Tibial nerve (tissue), 4 donors: Measurements from ENCODE around the gene C17orf78. TPM values are rescaled to one million over a fixed set of nuclear protein-coding genes. Genes with fewer than 3 reads are reported as not detected.

Source experiments
- DNase-seq, 2 donors: peaks; one replicate each; pipeline ENCODE4 v3.0.0-alpha.2; 2019; ENCODE audit warnings: low spot score in 2 of 2
- H3K27ac ChIP-seq, 4 donors: fragments of 200-600 bp; sonication (generic) in 3 of 4; one replicate each; pipeline ENCODE4 v1.5.1; 2017 to 2019; ENCODE audit warnings: mild to moderate bottlenecking in 1 of 4
- H3K27me3 ChIP-seq, 2 donors: fragments of 200-600 bp; sonication (generic) in 1 of 2; one replicate each; pipeline versions ENCODE4 v1.5.1 to v1.6.0; 2017 to 2019
- H3K36me3 ChIP-seq, 3 donors: fragments of 200-600 bp; sonication (generic); one replicate each; pipeline ENCODE4 v1.5.1; 2018 to 2019
- H3K4me1 ChIP-seq, 4 donors: fragments of 200-600 bp; sonication (generic) in 3 of 4; one replicate each; pipeline ENCODE4 v1.5.1; 2017 to 2019
- H3K4me3 ChIP-seq, 4 donors: fragments of 200-600 bp; sonication (generic) in 3 of 4; one replicate each; pipeline ENCODE4 v1.5.1; 2017 to 2019; ENCODE audit warnings: mild to moderate bottlenecking in 1 of 4, moderate library complexity in 1 of 4
- H3K9me3 ChIP-seq, 4 donors: fragments of 200-600 bp; sonication (generic) in 3 of 4; one replicate each; pipeline ENCODE4 v1.5.1; 2017 to 2019
- CTCF ChIP-seq, 5 experiments: fragments of 200-600 bp in 3 of 5; fragments of 450-650 bp in 2 of 5; sonication (generic) in 3 of 5; IDR thresholded peaks; one replicate each; pipeline ENCODE4 v1.5.1; 2016 to 2019; ENCODE audit warnings: antibody characterized with exemption in 5 of 5, mild to moderate bottlenecking in 3 of 5, moderate library complexity in 2 of 5
- EP300 ChIP-seq, 2 donors: sonication (generic); formaldehyde crosslinking; IDR thresholded peaks; one replicate each; pipeline ENCODE4 v1.6.1; 2017; ENCODE audit warnings: antibody characterized with exemption in 2 of 2, mild to moderate bottlenecking in 1 of 2
- POLR2A ChIP-seq, 2 donors: fragments of 450-650 bp; IDR thresholded peaks; one replicate each; pipeline ENCODE4 v1.6.1; 2017; ENCODE audit warnings: antibody characterized with exemption in 2 of 2, mild to moderate bottlenecking in 2 of 2, moderate library complexity in 2 of 2
- WGBS, 2 donors: methylation state at CpG; one replicate each; pipeline ENCODE4 v1.1.5; 2018; 5-methylcytosine and 5-hydroxymethylcytosine counted together
- total RNA-seq, 4 donors: library from RNA; depleted of rRNA; stranded (reverse); fragments of >200 nt; gene quantifications; one replicate each; pipeline ENCODE4 v1.1.0, GENCODE V29; 2016

C17orf78 gene
- total RNA-seq, 4 donors from 2014 or later, result not detected

GRCh38 chr17:37358830-37359681 lies 16.7 kb upstream of the C17orf78 start:
- Histone ChIP-seq H3K36me3 (no peaks in the 10 kb centered on the region), H3K27me3 (no peaks in the 10 kb centered on the region), H3K27ac (peak overlapping the region; percentile 77 to 96 (median 88)), H3K4me1 (peaks cover 0 to 32% (median 12%) of the 10 kb centered on the region in 4 donors), H3K9me3 (no peaks in the 10 kb centered on the region), H3K4me3 (peak overlapping the region; percentile 77 to 96 (median 90))
- peak; percentile 88 to 92 for DNase-seq
- TF ChIP-seq POLR2A (IDR thresholded peaks at IDR 0.05) (peak; percentile 37 to 85), EP300 (IDR thresholded peaks at IDR 0.05) (peak in 1 of 2 donors; percentile 32), CTCF (IDR thresholded peaks at IDR 0.05) (peak; percentile 39 to 77 (median 72))
- WGBS, 2 donors, result 0% methylated on average over 29 to 32 of the region's 88 CpGs

GRCh38 chr17:37359682-37360188 lies 16.1 kb upstream of the C17orf78 start:
- no peaks in the 10 kb centered on the region for H3K36me3 ChIP-seq
- peak overlapping the region; percentile 77 to 96 (median 88) for H3K27ac ChIP-seq
- no peaks in the 10 kb centered on the region for H3K27me3 ChIP-seq
- DNase-seq, result peak in 1 of 2 donors; percentile 54
- WGBS, 2 donors, result 5% methylated on average over 15 to 17 of the region's 18 CpGs
- TF ChIP-seq EP300 (IDR thresholded peaks at IDR 0.05) (no peak), POLR2A (IDR thresholded peaks at IDR 0.05) (no peak), CTCF (IDR thresholded peaks at IDR 0.05) (no peak)
- no peaks in the 10 kb centered on the region for H3K9me3 ChIP-seq
- peaks cover 0 to 32% (median 12%) of the 10 kb centered on the region in 4 donors for H3K4me1 ChIP-seq
- peak overlapping the region; percentile 52 to 92 (median 82) for H3K4me3 ChIP-seq

GRCh38 chr17:37360632-37361031 lies 15.2 kb upstream of the C17orf78 start:
- TF ChIP-seq EP300 (IDR thresholded peaks at IDR 0.05) (no peak), CTCF (IDR thresholded peaks at IDR 0.05) (no peak), POLR2A (IDR thresholded peaks at IDR 0.05) (no peak)
- H3K9me3 ChIP-seq, result no peaks in the 10 kb centered on the region
- H3K27ac ChIP-seq, result no peak overlapping the region
- no peaks in the 10 kb centered on the region for H3K27me3 ChIP-seq
- H3K36me3 ChIP-seq, result no peaks in the 10 kb centered on the region
- H3K4me1 ChIP-seq, result peaks cover 0 to 32% (median 12%) of the 10 kb centered on the region in 4 donors
- DNase-seq, result no peak
- H3K4me3 ChIP-seq, result no peak overlapping the region
- WGBS, 2 donors, result 84 to 85% methylated on average over 3 of the region's 3 CpGs

GRCh38 chr17:37361543-37361942 lies 14.2 kb upstream of the C17orf78 start:
- WGBS, 2 donors, result 91 to 93% methylated on average over 4 of the region's 4 CpGs
- Histone ChIP-seq H3K4me3 (no peak overlapping the region), H3K27me3 (no peaks in the 10 kb centered on the region), H3K4me1 (peaks cover 0 to 32% (median 12%) of the 10 kb centered on the region in 4 donors), H3K27ac (no peak overlapping the region), H3K36me3 (peaks cover 0 to 2% (median 0%) of the 10 kb centered on the region in 3 donors), H3K9me3 (no peaks in the 10 kb centered on the region)
- no peak for DNase-seq
- TF ChIP-seq POLR2A (IDR thresholded peaks at IDR 0.05) (no peak), CTCF (IDR thresholded peaks at IDR 0.05) (no peak), EP300 (IDR thresholded peaks at IDR 0.05) (no peak)

- Histone ChIP-seq H3K27ac (no peak overlapping the region), H3K4me3 (no peak overlapping the region), H3K36me3 (peaks cover 0 to 17% (median 0%) of the 10 kb centered on the region in 3 donors), H3K4me1 (peaks cover 0 to 4% (median 0%) of the 10 kb centered on the region in 4 donors), H3K27me3 (no peaks in the 10 kb centered on the region), H3K9me3 (no peaks in the 10 kb centered on the region)
- no peak for DNase-seq
- 80 to 84% methylated on average over 1 of the region's 1 CpG for WGBS, 2 donors
- TF ChIP-seq POLR2A (IDR thresholded peaks at IDR 0.05) (no peak), CTCF (IDR thresholded peaks at IDR 0.05) (no peak), EP300 (IDR thresholded peaks at IDR 0.05) (no peak)
Observed at GRCh38 chr17:37365589-37365988, 10.2 kb upstream of the C17orf78 start.
